ENCODE measurements around the gene DMRT3. TPM values are rescaled to one million over a fixed set of nuclear protein-coding genes. Genes with fewer than 3 reads are reported as not detected.

The DMRT3 gene
- total and polyA plus RNA-seq, 10 of the 15 experiments (the other 5 are each of a cell fraction or from before 2014, with no cell fraction given): 0.06 to 0.11 TPM; not detected in 8

- no peaks in the 10 kb centered on the region for H3K36me3 ChIP-seq (ENCODE audit: control insufficient read depth in 2 of 2, insufficient read depth in 2 of 2, low read length in 1 of 2)
- no peak for FAIRE-seq
- no peak for DNase-seq (ENCODE audit: low read depth, low spot score)
- in situ Hi-C loops (cut with MboI): no loop called here
- intact Hi-C loops (cut with micrococcal nuclease; ENCODE audit: unreplicated experiment): no loop called here
- RAD21 ChIA-PET (ENCODE audit: unreplicated experiment): no interaction called here
- no peak overlapping the region for H3K9ac ChIP-seq (ENCODE audit: control insufficient read depth, insufficient read depth, low read length)
- TF ChIP-seq CTCF (IDR thresholded peaks at IDR 0.05 in 2 of 3, conservative IDR thresholded peaks at IDR 0.05 in 1 of 3; ENCODE audit: control insufficient read depth in 2 of 3, extremely low read depth in 1 of 3, insufficient read depth in 1 of 3, low read depth in 3 of 3, low read length in 3 of 3): peak; percentile 25 to 64 (median 62); a peak in 5 of 6 replicates
- no peak for TF ChIP-seq POLR2AphosphoS5 (IDR thresholded peaks at IDR 0.05; ENCODE audit: low read length)
- BruUV-seq (replicated peaks): no TSS peak
- no peak overlapping the region for H3K27ac ChIP-seq (ENCODE audit: control insufficient read depth, insufficient read depth)
- H3K9me3 ChIP-seq (replicated peaks; ENCODE audit: control insufficient read depth, insufficient read depth, low read length): no peaks in the 10 kb centered on the region
- POLR2A ChIA-PET: no interaction called here
- CTCF ChIA-PET: interaction anchor here (0.7 to 5.2 kb wide), 24 partner anchors 9 to 174 kb away, joined by 3 to 37 read pairs (median 5); no protein-coding TSS in a partner anchor
- no peak overlapping the region for H3K4me2 ChIP-seq (ENCODE audit: control insufficient read depth, insufficient read depth)
- no peak overlapping the region for H2AFZ ChIP-seq (ENCODE audit: control insufficient read depth, low read depth, low read length)
- no peaks in the 10 kb centered on the region for H3K4me1 ChIP-seq (ENCODE audit: control insufficient read depth, insufficient read depth, low read length)
- SMC1A ChIA-PET (ENCODE audit: uncharacterized antibody, unreplicated experiment): interaction anchor here (0.9 to 3.5 kb wide), 5 partner anchors 11 to 150 kb away, joined by 3 to 19 read pairs (median 3); no protein-coding TSS in a partner anchor
- no peak overlapping the region for H3K4me3 ChIP-seq
- no peaks in the 10 kb centered on the region for H4K20me1 ChIP-seq (ENCODE audit: control insufficient read depth, insufficient read depth)
- H3K27me3 ChIP-seq (replicated peaks in 1 of 2; ENCODE audit: control insufficient read depth in 2 of 2, insufficient read depth in 2 of 2, low read length in 1 of 2): no peaks in the 10 kb centered on the region; a peak in 1 of 4 replicates
- peak; percentile 86 for ATAC-seq
- 20% methylated on average over 6 of the region's 6 CpGs for WGBS (ENCODE audit: insufficient coverage, insufficient replicate concordance, low lambda C conversion rate, missing lambda C conversion rate)
- H3K79me2 ChIP-seq (ENCODE audit: control insufficient read depth, insufficient read depth, low read length): no peaks in the 10 kb centered on the region
Observed at GRCh38 chr9:928363-929042, 48.0 kb upstream of the DMRT3 start.

- ChIA-PET CTCF (interaction anchor here (0.7 to 5.2 kb wide), 7 partner anchors 12 to 74 kb away, joined by 3 to 37 read pairs (median 4); no protein-coding TSS in a partner anchor), POLR2A (no interaction called here), SMC1A (ENCODE audit: uncharacterized antibody, unreplicated experiment) (interaction anchor here (0.9 kb wide), 1 partner anchor 26 kb away, joined by 3 read pairs; no protein-coding TSS in a partner anchor), RAD21 (ENCODE audit: unreplicated experiment) (no interaction called here)
- no peak overlapping the region for H3K9ac ChIP-seq (ENCODE audit: control insufficient read depth, insufficient read depth, low read length)
- BruUV-seq (replicated peaks): no TSS peak
- no peak overlapping the region for H3K27ac ChIP-seq (ENCODE audit: control insufficient read depth, insufficient read depth)
- in situ Hi-C loops (cut with MboI) (no loop called here), intact Hi-C loops (cut with micrococcal nuclease; ENCODE audit: unreplicated experiment) (no loop called here)
- no peak overlapping the region for H2AFZ ChIP-seq (ENCODE audit: control insufficient read depth, low read depth, low read length)
- 20% methylated on average over 4 of the region's 4 CpGs for WGBS (ENCODE audit: insufficient coverage, insufficient replicate concordance, low lambda C conversion rate, missing lambda C conversion rate)
- no peaks in the 10 kb centered on the region for H3K36me3 ChIP-seq (ENCODE audit: control insufficient read depth in 2 of 2, insufficient read depth in 2 of 2, low read length in 1 of 2)
- H3K4me3 ChIP-seq: no peak overlapping the region
- H3K4me1 ChIP-seq (ENCODE audit: control insufficient read depth, insufficient read depth, low read length): no peaks in the 10 kb centered on the region
- FAIRE-seq: no peak
- no peaks in the 10 kb centered on the region for H3K9me3 ChIP-seq (replicated peaks; ENCODE audit: control insufficient read depth, insufficient read depth, low read length)
- peaks cover 0 to 1% of the 10 kb centered on the region in 2 experiments; a peak in 2 of 4 replicates for H3K27me3 ChIP-seq (replicated peaks in 1 of 2; ENCODE audit: control insufficient read depth in 2 of 2, insufficient read depth in 2 of 2, low read length in 1 of 2)
- H4K20me1 ChIP-seq (ENCODE audit: control insufficient read depth, insufficient read depth): no peaks in the 10 kb centered on the region
- DNase-seq (ENCODE audit: low read depth, low spot score): no peak
- H3K4me2 ChIP-seq (ENCODE audit: control insufficient read depth, insufficient read depth): no peak overlapping the region
- no peaks in the 10 kb centered on the region for H3K79me2 ChIP-seq (ENCODE audit: control insufficient read depth, insufficient read depth, low read length)
- ATAC-seq: no peak
- TF ChIP-seq RELA (IDR thresholded peaks at IDR 0.05; ENCODE audit: borderline replicate concordance, partially characterized antibody): no peak
- no peak for TF ChIP-seq CHD1 (IDR thresholded peaks at IDR 0.05; ENCODE audit: low read depth, low read length)
- no peak for TF ChIP-seq YBX1 (IDR thresholded peaks at IDR 0.05)
- TF ChIP-seq ZNF384 (IDR thresholded peaks at IDR 0.05; ENCODE audit: borderline replicate concordance, low read depth, low read length): no peak
- TF ChIP-seq BACH1 (IDR thresholded peaks at IDR 0.05; ENCODE audit: borderline replicate concordance): no peak
- no peak for TF ChIP-seq IRF5 (IDR thresholded peaks at IDR 0.05; ENCODE audit: borderline replicate concordance)
- TF ChIP-seq NFYB (IDR thresholded peaks at IDR 0.05; ENCODE audit: insufficient read depth, low read depth, low read length): no peak
- TF ChIP-seq IRF4 (IDR thresholded peaks at IDR 0.05; ENCODE audit: low read depth, low read length): no peak
- no peak for TF ChIP-seq SMAD5 (IDR thresholded peaks at IDR 0.05; ENCODE audit: low read depth)
- TF ChIP-seq ZBED1 (IDR thresholded peaks at IDR 0.05; ENCODE audit: borderline replicate concordance): no peak
- no peak for TF ChIP-seq ETV6 (conservative IDR thresholded peaks at IDR 0.05 in 1 of 2, IDR thresholded peaks at IDR 0.05 in 1 of 2; ENCODE audit: borderline replicate concordance in 1 of 2, low read depth in 1 of 2)
- TF ChIP-seq KAT2A (conservative IDR thresholded peaks at IDR 0.05; ENCODE audit: control insufficient read depth, low read depth, low read length): no peak
Observed at GRCh38 chr9:929719-930118, 46.7 kb upstream of the DMRT3 start.

Data from GM12878 (cell line).